ENCODE data around the gene OSBPL2.

The OSBPL2 gene

DNA sequence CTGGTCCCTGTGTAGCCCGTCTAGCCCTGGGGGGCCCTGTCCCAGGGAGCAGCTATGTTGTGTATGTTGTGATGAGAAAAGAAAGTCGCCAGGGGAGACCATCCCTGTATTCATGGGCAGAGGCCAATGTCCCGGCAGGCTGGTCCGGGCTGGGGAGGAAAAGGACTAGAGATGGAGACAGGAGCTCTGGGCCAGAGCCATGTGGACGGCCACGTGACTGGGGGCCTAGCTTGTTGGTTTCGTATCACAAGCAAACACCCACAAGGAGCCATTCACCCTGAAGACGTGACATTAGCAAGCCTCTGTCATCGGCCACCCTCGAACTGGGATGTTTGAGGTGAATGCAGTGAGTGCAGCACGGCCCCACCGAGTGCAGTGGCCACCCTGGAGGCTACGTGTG lies 15.3 kb upstream of the OSBPL2 start:
- no peak for DNase-seq

DNA sequence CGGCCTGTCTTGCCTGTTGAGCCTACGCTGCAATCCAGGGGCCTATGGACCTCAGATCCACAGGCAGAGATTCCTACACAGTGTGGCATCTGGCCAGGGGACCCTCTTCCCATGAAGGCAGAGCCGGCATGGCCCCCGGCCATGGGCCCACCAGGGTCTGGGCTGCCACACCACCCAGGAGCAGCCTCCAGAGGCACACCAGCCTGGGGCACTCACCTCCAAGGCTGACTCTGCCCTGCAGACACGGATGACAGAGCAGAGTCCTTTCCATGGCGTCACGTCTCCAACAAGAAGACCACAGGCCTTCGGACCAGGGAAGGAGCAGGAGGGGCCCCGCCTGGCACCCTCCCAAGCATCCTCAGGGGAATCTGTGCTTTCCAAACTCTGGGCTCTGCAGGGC lies 14.8 kb upstream of the OSBPL2 start:
- no peak for DNase-seq

DNA sequence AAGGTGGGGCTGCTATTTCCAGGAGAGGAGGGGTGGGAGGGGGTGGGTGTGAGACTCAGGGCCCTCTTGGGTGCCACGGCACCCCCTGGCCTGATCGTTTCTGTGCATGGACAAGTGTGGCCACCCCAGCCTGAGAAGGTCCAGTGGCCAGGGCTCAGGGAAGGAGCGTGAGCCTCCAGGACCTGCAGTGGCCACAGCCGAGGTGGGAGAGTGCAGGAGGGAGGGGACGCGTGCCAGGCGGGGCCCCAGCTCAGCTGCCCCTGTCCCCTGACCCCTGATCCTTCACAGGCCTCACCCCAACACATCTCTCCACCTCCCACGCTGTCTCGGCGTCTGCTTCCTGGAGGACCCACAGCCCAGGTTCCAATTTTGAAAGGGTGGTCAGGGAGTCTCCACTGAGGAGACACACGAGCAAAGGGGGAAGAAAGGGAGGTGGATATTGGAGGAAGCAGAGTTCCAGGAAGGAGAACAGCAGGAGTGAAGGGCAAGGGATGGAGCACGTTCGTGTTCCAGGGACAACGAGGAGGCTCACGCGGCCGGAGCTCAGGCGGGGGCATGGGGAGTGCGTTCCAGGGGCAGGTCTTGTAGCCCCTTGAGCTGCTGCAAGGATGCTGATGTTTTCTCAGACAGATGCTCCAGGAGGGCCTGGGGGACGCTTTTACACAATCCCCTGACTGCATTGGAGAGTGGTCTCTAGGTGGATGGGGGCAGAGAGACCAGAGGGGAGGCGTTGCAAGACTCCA lies 14.0 kb upstream of the OSBPL2 start:
- no peak for DNase-seq

DNA sequence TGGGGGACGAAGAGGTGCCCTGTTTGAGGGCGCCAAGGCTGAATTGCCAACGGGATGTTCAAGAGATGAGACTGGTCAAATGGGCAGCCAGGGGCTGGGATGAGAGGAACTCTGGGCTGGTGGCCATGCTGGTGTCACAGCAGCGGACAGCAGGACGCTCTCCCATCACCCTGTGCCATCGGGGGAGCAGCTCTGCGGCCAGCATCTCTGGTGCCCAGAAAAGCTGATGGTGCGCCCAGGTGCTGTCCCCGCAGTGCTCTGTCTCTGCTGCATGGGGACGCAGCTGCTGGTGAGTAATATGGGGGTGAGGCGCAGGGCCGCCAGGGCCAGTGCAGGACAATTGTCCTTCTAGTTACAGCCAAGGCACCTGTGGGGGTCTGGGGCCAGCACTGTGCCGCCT lies 13.3 kb upstream of the OSBPL2 start:
- no peak for DNase-seq

DNA sequence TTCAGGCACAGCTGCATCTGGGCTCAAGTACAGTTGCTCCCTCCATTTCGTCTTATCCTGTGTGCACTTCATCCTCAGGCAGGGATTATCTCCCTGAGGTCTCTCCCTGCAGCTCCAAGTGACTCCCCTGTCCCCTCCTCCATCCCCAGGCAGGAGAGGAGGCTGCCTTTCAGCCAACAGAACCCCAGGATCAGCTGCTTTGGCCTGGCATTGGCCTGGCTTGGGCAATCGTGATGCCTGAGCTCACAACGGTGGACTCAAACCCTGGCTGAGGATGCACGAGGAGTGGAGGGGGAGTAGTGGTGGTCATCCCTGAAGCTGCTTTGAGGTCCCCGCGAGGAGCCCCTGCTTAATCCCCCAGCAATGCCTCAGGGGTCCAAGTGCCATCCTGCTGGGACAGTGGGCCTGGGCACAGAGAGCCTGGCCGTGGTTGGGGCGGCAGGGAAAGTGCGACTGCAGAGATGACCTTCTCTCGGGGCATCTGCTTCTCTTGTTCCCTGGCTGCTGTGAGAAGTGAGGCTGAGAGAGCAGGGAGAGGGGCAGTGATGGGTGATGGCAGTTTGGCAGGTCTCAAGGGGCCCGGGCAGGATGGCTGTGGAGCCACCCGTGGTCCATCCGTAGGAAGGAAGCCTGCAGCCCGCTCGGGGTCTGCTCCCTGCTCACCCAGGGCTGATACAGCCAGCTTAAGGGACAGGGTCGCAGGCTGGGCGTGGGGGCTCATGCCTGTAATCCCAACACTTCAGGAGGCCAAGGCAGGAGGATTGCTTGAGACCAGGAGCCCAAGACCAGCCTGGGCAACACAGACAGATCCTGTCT lies 12.3 kb upstream of the OSBPL2 start:
- no peak for DNase-seq

DNA sequence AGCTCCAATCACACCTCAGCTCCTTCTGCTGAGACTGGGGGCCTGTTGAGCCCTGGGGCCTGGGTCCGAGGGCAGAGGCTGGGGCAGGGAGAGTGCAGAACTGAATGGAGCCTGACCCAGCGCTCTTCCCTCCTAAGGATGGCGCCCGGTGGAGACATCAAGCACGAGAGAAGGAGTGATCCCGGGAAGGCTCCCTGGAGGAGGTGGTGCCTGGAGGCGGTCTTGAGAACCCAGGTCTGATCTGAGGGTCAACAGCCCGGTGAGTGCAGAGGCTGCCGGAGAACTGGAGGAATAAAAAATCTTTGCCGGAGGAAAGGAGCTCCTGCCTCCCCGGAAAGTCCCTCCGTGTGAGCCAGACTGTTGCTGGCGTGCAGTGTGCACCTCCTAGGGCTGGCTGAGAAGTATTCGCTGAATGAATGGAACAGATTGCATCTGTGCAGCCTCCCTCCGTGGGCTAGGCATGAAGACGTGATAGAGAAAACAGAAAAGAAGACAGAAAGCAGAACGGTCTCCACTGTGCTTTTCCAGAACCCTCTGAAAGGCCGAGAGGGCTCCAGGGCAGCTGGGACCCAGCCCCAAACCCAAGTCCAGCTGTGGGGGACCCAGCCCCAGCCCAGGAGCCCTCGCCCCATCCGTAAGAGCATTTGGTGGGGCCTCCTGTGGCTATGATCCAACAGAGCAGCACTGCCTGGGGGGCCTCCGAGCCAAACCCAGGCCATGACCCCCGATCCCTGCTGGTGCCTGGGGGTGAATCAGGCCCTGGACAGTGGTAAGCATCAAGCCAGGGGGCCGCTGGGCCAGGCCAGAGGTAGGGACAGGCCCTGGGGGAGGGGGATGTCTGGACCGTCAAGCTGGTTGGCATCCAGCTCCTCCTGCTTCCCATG lies 11.4 kb upstream of the OSBPL2 start:
- no peak for DNase-seq

DNA sequence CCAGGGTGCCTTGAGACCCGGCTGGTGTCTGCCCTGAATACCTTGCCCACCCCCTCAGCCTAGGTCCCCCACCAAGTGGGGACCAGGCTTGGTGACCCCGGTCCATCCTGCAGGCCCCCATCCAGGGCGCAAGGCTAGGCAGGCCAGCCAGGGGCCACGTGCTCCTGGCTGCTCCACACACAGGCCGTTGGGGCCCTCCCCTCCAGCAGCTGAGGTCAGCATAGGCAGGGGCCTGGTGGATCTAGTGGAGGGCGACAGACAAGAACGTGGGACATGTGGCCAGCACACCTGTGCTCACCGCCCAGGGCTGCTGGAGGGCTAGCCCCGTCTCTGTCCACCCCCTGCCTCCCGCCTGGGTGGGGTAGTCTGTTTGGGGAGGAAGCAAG lies 10.7 kb upstream of the OSBPL2 start:
- DNase-seq = no peak

DNA sequence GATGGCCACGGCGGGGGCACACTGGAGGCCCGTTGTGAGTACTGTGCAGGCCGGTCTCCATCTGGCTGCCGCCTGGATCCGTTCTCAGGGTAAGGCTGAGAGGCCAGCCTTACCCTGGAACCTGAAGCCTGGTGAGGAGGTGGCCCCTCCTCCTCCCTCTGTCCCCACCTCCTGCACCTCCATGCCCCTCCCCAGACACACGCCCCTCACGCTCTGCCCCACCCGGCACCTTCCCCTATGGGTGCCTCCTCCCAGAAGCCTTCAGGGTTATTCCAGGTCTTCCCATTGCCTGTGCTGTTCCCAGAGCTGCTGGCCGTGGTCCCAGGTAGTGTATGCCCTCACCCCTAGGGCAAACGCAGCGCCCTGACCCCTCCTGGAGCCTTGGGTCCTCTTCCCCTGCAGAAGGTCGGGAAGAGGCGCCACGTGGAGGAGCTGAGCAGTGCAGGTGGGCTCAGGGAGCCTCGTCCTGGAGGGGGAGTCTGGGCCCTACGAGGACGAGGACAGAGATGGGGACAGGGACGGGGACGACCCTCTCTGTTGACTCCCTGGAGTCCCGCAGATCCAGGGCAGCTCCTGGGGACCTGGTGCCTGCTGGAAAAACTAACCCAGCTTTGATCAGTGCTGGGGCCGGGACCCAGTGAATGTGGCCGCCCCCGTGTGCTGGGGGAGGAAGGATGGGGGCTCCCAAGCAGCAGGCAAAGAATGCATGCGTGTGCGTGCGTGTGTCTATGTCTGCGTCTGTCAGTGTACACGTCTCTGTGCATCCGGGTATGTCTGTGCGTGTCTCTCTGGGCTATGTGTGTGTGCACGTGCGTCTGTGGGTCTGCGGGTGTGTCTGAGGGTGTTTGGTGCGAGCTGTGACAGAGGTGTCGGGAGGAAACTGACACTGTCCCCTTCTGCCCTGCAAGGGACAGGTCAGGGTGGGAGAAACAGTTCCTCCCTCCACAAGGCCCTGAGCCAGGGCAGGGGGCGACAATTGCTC lies 10.1 kb upstream of the OSBPL2 start:
- no peak for DNase-seq

DNA sequence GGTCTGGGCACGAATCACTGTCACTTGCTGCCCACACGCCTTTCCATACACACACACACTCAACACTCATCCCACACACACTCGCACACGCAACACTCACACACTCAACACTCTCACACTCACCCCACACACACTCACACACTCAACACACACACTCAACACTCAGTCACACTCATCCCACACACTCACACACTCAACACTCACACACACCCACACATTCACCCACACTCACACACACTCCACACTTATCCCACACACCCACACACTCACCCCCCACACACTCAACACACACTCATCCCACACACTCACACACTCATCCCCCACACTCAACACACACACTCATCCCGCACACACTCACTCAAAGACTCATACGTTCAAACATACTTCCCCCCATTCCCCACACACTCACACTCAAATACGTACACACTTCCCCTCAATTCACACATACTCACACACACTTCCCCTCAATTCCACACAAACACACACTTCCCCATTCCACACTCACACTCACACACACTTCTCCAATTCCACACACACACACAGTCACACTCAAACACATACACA lies 9.3 kb upstream of the OSBPL2 start:
- no peak for DNase-seq

DNA sequence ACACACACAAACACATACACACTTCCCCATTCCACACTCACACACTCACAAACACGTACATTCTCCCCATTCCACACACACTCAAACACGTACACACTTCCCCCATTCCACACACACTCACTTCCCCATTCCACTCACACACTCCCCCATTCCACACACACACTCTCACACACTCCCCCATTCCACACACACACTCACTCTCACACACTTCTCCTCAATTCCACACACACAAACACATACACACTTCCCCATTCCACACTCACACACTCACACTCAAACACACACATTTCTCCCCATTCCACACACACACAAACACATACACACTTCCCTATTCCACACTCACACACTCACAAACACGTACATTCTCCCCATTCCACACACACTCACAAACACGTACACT lies 8.7 kb upstream of the OSBPL2 start:
- DNase-seq = no peak

DNA sequence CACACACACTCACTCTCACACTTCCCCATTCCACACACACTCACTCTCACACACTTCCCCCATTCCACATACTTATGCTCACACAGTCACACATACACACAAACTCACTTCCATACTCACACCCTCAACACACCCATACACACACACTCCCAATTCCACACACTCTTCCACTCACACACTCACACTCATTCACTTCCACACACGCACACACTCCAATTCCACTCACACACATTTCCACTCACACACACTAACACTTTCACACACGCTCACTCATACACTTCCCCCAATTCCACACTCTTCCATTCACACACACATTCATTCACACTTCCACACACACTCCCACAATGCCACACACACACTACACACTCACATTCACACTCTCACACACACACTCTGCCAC lies 8.0 kb upstream of the OSBPL2 start:
- DNase-seq = no peak

DNA sequence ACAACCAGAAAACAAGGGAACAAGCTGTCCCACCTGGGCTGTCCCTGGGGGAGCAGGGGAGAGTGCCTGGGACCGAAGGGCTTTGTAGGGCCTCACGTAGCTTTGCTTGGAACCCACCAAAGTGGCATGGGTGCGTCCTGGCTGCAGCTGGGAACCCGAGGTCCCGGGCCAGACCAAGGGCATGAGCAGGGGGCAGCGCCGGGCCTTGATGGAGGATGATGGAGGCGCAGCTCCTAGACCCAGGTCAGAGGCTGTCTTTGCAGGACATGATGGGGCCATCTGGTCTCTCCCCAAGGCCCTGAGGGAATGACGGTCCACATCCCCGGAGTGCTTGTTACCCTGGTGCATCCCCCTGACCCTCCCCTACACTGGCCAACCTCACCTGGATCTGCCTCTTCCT lies 7.6 kb upstream of the OSBPL2 start:
- no peak for DNase-seq

DNA sequence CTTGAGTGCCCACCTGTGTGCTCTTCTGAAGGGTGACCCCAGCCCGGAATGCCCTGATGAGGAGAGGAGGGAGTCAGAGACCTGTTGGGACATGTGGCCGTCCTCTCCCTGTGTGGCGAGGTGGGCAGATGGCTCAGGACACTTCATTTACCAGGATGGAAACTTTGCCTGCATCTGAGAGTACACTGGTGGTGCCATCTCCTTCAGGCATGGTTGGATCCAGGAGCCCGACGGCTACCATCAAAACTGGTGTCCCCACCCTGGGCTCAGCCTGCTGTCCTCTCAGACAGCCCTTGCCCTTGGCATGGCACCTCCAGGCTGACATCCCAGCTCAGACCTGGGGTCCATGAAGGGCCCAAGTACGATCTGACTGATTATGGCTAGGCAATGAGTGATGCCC lies 7.0 kb upstream of the OSBPL2 start:
- no peak for DNase-seq

DNA sequence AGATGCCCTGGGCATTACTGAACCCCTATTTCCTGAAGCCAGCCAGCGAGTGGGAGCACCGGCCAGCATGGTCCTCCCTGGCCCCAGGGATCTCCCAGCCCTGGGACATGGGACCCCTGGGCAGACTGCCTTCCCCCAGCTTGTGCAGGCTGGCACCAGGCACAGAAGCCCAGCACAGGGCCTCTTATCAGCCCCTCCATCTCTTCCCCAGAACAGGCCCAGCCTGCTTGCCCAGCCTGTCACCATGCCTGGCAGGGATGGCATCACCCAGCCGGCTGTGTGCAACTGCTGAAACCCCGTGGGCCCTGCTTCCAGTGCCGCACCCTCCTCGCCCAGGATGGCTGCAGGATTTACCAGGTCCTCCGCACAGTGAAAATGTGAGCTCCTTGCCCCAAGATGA lies 6.1 kb upstream of the OSBPL2 start:
- no peak for DNase-seq

DNA sequence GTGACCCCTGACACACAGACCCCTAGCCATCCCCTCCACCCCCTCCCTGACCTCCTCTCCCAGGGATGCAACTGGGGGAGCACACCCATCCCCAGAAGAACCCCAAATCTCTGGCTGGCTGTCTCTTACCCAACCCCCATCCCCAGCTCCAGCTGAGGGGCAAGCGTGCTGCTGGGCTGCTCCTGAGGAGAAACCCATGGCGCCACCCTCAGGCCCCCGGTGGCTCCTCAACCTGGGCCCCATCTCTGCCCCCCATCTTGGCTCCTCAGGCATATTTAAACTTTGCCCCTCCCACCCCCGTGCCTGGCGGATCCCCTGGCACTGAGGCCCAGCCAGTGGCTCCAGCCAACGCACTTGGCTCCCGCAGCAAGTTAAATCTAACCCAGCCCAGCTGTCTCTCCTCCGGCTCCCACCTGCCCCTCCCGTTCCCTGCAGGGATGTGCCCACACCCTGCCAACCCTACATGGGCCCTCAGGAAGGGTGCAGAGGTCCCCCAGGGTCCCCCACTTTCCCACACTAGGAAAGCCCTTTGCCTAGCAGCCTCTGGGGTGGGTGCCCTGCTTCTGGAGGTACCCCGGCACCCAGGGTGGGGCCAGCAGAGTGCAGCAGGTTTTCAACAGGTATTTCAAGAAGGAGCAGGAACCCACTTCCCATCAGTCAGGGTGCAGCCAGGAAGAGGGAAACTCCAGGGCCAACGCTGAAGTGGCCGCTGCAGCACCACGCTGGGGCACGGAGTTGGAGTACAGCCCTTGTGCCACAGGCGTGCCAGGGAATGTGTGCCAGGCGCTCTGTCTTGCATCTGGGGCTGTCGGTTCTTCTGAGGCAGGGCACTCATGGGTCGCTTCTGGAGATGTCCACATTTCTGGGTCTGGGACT lies 5.3 kb upstream of the OSBPL2 start:
- DNase-seq = no peak

DNA sequence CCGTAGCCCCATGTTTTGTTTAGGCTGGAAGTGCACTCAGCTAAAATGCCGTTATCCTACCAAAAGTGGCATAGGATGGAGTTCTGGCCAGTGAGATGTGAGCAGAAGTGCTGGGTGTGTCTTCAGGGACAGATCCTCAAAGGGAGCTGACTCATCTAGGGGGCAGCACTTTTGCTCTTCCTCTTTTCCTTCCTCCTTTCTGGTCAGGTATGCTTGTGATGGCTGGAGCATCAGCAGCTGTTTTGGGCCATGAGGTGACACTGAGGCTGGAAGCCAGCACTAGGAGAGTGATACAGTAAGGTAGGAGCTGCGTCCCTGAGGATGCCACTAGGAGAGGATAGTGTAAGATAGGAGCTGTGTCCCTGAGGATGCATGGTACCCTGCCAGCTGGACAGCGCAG lies 4.6 kb upstream of the OSBPL2 start:
- DNase-seq = no peak

DNA sequence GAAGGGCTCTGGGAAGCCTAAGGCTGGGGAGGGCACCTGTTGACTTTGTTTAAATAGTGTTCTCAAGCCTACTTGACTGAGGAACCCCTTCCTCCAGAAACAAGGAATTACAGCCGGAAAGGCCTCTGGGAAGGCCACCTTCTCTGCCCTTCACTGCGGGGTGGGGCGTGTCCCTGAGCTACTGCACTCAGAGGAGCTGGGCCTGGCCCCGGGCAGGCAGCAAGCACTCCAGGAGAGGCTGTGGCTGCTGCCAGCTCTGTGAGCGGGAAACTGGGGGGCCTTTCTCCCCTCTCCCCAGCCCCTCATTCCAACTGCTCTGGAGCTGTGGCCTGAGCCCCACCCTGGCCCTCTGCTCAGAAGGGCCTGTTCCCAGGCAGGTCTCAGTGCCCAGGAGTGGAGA lies 4.0 kb upstream of the OSBPL2 start:
- DNase-seq = no peak

DNA sequence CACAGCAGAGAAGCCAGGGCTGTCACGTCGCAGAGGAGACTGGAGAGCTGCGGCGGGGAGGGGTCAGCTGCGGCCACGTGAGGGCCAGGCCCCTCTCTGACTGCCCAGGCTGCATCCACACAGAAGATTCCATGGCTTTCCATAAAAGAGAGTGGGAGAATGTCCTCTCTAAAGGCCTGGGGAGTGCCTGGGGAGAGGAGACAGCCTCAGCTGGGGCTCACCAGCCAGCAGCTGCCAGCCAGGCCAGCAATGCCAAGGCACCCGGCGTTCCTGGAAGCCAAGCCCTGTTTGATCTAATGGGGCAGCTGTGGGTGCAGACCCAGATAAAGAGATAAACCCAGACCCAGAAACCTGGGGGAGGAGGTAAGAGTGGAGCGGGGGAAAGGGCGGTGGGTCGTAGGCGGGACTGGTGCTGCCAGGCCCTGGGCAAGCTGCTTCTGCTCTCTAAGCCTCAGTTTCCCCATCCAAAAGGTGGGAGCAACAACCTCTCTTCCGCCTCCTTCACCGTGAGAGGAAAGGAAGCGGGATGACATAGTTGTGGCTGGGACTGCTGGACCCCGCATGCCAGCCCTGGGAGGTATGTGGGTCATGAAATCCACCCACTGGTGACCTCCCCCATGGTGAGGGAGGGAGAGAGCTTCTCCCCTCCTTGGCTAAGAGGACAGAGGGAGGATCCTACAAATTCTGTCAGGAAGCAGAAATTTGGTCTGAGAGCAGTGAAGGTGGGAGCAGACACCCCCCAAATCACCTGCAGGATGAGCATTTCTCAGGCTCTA lies 3.1 kb upstream of the OSBPL2 start:
- DNase-seq = no peak

DNA sequence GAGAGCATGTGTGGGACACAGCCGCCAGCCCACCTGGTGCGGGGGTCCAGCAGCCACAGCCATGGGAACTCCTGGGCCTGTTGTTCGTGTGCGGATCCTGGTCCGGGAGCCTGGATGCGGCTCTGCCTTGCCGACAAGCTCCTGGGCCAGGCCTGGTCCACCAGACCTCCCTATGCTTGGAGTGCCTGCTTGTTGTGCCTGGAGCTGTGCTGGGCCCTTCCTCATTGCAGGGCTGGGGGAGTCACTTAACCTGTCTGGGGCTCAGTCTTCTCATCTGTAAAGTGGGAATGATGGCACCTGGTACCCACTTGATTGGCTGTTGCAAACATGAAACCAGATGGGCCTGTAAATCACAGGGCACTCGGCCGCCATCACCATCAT lies 2.6 kb upstream of the OSBPL2 start:
- DNase-seq = no peak

DNA sequence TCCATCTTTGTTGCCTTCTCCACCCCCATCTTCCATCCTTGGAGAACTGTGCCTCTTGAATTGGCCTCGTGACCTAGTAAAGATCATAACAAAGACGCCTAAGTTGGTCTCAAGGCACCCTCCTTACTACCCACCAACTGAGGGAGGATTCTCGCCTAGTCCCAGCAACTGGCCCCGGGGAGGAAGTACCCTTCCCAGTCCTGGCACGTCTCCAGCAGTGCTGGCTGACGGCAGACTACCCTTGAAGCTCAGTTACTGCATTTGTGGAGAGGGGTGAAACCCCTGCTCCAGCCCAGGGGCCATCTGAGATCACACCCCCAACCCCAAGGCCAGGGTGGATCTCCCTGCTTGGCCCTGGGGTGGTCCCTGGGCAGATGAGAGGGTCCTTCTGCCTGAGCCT lies 2.1 kb upstream of the OSBPL2 start:
- no peak for DNase-seq
